Endothelial cell of umbilical vein (primary cell): ENCODE results near the gene CUEDC1. TPM values are rescaled to one million over a fixed set of nuclear protein-coding genes. Genes with fewer than 3 reads are reported as not detected.

Experiments
- BruUV-seq: library from RNA; stranded (reverse); fragments of 400-500 nt; replicated peaks from 2 replicates; lab custom pipeline; 2021; lab: Mats Ljungman, UMichigan
- CTCF ChIA-PET: fragments of 300-600, 350-600 bp; sonication (Branson Sonifier 250); formaldehyde crosslinking; loops from one replicate; lab custom pipeline; 2021; ENCODE audit warnings: antibody characterized with exemption, inconsistent platforms; lab: Charles Lee
- POLR2A ChIA-PET: fragments of 300-600, 350-600 bp; sonication (Branson Sonifier 250); formaldehyde crosslinking; loops from one replicate; lab custom pipeline; 2021; ENCODE audit warnings: antibody characterized with exemption, inconsistent platforms; lab: Charles Lee
- DNase-seq: peaks from one replicate; pipeline ENCODE4 v3.0.0-alpha.2; 2011; ENCODE audit warnings: low read depth, low spot score
- FAIRE-seq: peaks from 2 replicates; lab custom pipeline; 2011; peaks lifted over from hg19 to GRCh38; lab: Jason Lieb, UNC
- H2AFZ ChIP-seq: 2 replicates; pipeline ENCODE4 v1.6.0; 2012; ENCODE audit warnings: low read depth, low read length, control low read depth, inconsistent platforms
- H3K27ac ChIP-seq: 2 replicates; pipeline ENCODE4 v1.5.1; 2011; ENCODE audit warnings: low read depth, mild to moderate bottlenecking, control low read depth, low read length, moderate library complexity; ENCODE audit not compliant: insufficient read depth
- H3K27me3 ChIP-seq, 2 experiments: 2 replicates each; pipeline versions ENCODE4 v1.6.0 to v1.6.1; 2011; ENCODE audit warnings: low read length in 2 of 2, mixed read lengths in 1 of 2; ENCODE audit not compliant: control insufficient read depth in 2 of 2, insufficient read depth in 2 of 2
- H3K36me3 ChIP-seq, 2 experiments: 2 replicates in 1 of 2; 3 replicates in 1 of 2; pipeline ENCODE4 v1.5.1; 2011; ENCODE audit warnings: low read length in 2 of 2, mild to moderate bottlenecking in 1 of 2, moderate library complexity in 1 of 2; ENCODE audit not compliant: control insufficient read depth in 2 of 2, insufficient read depth in 2 of 2; ENCODE audit errors: extremely low read depth in 1 of 2
- H3K4me1 ChIP-seq: 3 replicates; pipeline ENCODE4 v1.5.1; 2011; ENCODE audit warnings: mild to moderate bottlenecking, low read length; ENCODE audit not compliant: control insufficient read depth, insufficient read depth; ENCODE audit errors: extremely low read depth
- H3K4me2 ChIP-seq: 2 replicates; pipeline ENCODE4 v1.6.1; 2011; ENCODE audit warnings: low read length, control low read depth, mixed read lengths; ENCODE audit not compliant: insufficient read depth
- H3K4me3 ChIP-seq, 3 experiments: fragments of 200-600 bp in 1 of 3; sonication (generic), shearing (Covaris generic) in 1 of 3; replicated peaks in 1 of 3; 2 replicates each; pipeline ENCODE4 v1.5.1; 2011 to 2016; ENCODE audit warnings: control low read depth in 3 of 3, low read length in 3 of 3, mild to moderate bottlenecking in 2 of 3, inconsistent platforms in 1 of 3, low read depth in 1 of 3, moderate library complexity in 1 of 3; ENCODE audit not compliant: insufficient read depth in 1 of 3
- H3K79me2 ChIP-seq: 2 replicates; pipeline ENCODE4 v1.6.0; 2012; ENCODE audit warnings: low read length, inconsistent platforms; ENCODE audit not compliant: control insufficient read depth, insufficient read depth
- H3K9ac ChIP-seq: replicated peaks from 2 replicates; pipeline ENCODE3; 2011; ENCODE audit warnings: low read length, control low read depth; ENCODE audit not compliant: insufficient read depth; ENCODE audit errors: extremely low read depth
- H3K9me1 ChIP-seq: replicated peaks from 3 replicates; pipeline ENCODE4 v1.6.0; 2011; ENCODE audit warnings: mild to moderate bottlenecking, low read length; ENCODE audit not compliant: control insufficient read depth, insufficient read depth; ENCODE audit errors: extremely low read depth
- H3K9me3 ChIP-seq: replicated peaks from 2 replicates; pipeline ENCODE4 v1.5.1; 2012; ENCODE audit warnings: low read length, inconsistent platforms; ENCODE audit not compliant: control insufficient read depth, insufficient read depth
- H4K20me1 ChIP-seq: replicated peaks from 2 replicates; pipeline ENCODE3; 2011; ENCODE audit warnings: mild to moderate bottlenecking, low read length; ENCODE audit not compliant: control insufficient read depth, insufficient read depth; ENCODE audit errors: extremely low read depth
- CTCF ChIP-seq, 2 donors: IDR thresholded peaks; 1 replicate in 1 of 2; 2 replicates in 1 of 2; pipeline ENCODE4 v1.5.1; 2011; ENCODE audit warnings: low read length in 2 of 2, mild to moderate bottlenecking in 2 of 2, moderate library complexity in 2 of 2, control low read depth in 1 of 2, inconsistent platforms in 1 of 2, low read depth in 1 of 2; ENCODE audit not compliant: insufficient read depth in 1 of 2; ENCODE audit errors: extremely low read depth in 1 of 2
- EZH2 ChIP-seq: IDR thresholded peaks from 2 replicates; pipeline ENCODE4 v1.6.1; 2012; ENCODE audit warnings: borderline replicate concordance, low read depth, mild to moderate bottlenecking, moderate library complexity, low read length, inconsistent platforms; ENCODE audit not compliant: severe bottlenecking
- FOS ChIP-seq: IDR thresholded peaks from 2 replicates; pipeline ENCODE4 v1.6.1; 2011; ENCODE audit warnings: mild to moderate bottlenecking, low read length, moderate library complexity, borderline replicate concordance; ENCODE audit not compliant: insufficient read depth
- GATA2 ChIP-seq: IDR thresholded peaks from 2 replicates; pipeline ENCODE4 v1.7.0; 2011; ENCODE audit warnings: low read depth, mild to moderate bottlenecking, moderate library complexity, mixed read lengths, low read length; ENCODE audit not compliant: insufficient read length, insufficient read depth
- JUN ChIP-seq: IDR thresholded peaks from 2 replicates; pipeline ENCODE4 v1.6.1; 2011; ENCODE audit warnings: borderline replicate concordance, low read depth; ENCODE audit not compliant: insufficient read length, insufficient read depth
- MAX ChIP-seq: IDR thresholded peaks from 2 replicates; pipeline ENCODE4 v1.6.1; 2011; ENCODE audit not compliant: insufficient read depth, insufficient read length
- MYC ChIP-seq: IDR thresholded peaks from one replicate; pipeline ENCODE4 v1.6.1; 2011; ENCODE audit warnings: mild to moderate bottlenecking, low read depth, low read length
- POLR2A ChIP-seq: IDR thresholded peaks from 2 replicates; pipeline ENCODE4 v1.6.1; 2012; ENCODE audit warnings: low read depth, mild to moderate bottlenecking, control low read depth, low read length
- POLR2AphosphoS5 ChIP-seq: IDR thresholded peaks from 2 replicates; pipeline ENCODE4 v1.6.1; 2012; ENCODE audit warnings: low read depth, mild to moderate bottlenecking, control low read depth, low read length, moderate library complexity; ENCODE audit not compliant: insufficient read depth
- dilution Hi-C: fragments of 300-500 bp; cut with MboI; formaldehyde crosslinking; loops from one replicate; pipeline ENCODE4 v1.15.0; 2019; ENCODE audit warnings: low sequenced_read_pairs; ENCODE audit not compliant: extremely low pct_ligation_motif_present
- intact Hi-C: fragments of 100-400 bp; cut with micrococcal nuclease; formaldehyde crosslinking; loops from one replicate; pipeline ENCODE4 v1.10.0; 2022
- polyA plus RNA-seq, 4 experiments: library from polyadenylated mRNA; depleted of rRNA in 3 of 4; stranded (reverse) in 3 of 4; unstranded in 1 of 4; fragments of >200 nt; gene quantifications; 2 replicates each; pipeline versions ENCODE4 v1.2.1 to v1.2.3, GENCODE V29; 2011 to 2012; ENCODE audit warnings: missing spikeins in 1 of 4
- total RNA-seq: library from RNA; stranded (reverse); gene quantifications from 2 replicates; pipeline ENCODE4 v1.2.3, GENCODE V29; 2021

Gene CUEDC1
- total and polyA plus RNA-seq, 2 donors (not counting 3 experiments of a cell fraction or from before 2014, with no cell fraction given), result 15.8 to 27.7 TPM

- Histone ChIP-seq H3K4me1 (peaks cover 4% of the 10 kb centered on the region), H3K27ac (no peak overlapping the region), H3K4me3 (no peak overlapping the region), H3K27me3 (no peaks in the 10 kb centered on the region), H3K9me3 (no peaks in the 10 kb centered on the region), H3K79me2 (no peaks in the 10 kb centered on the region), H3K9me1 (no peaks in the 10 kb centered on the region), H3K36me3 (no peaks in the 10 kb centered on the region), H3K9ac (no peak overlapping the region), H3K4me2 (no peak overlapping the region), H4K20me1 (no peaks in the 10 kb centered on the region), H2AFZ (no peak overlapping the region)
- dilution Hi-C loops (no loop called here), intact Hi-C loops (no loop called here)
- FAIRE-seq (no peak), DNase-seq (no peak)
- ChIA-PET POLR2A (no interaction called here), CTCF (interaction anchor here (1.0 to 4.2 kb wide), 3 partner anchors 10 to 73 kb away, joined by 3 to 16 read pairs (median 3); partner anchors contain the start of gene CUEDC1)
- TF ChIP-seq POLR2AphosphoS5, result no peak
- TF ChIP-seq GATA2, result no peak
- TF ChIP-seq FOS, result no peak
- no peak for TF ChIP-seq POLR2A
- TF ChIP-seq EZH2, result no peak
- TF ChIP-seq MAX, result no peak
- no peak for TF ChIP-seq CTCF (IDR thresholded peaks at IDR 0.05; ENCODE audit: extremely low read depth in 1 of 2, insufficient read depth in 1 of 2, low read depth in 1 of 2, low read length in 2 of 2)
- no peak for TF ChIP-seq JUN
- TF ChIP-seq MYC, result no peak
- BruUV-seq, result no TSS peak
Measured at GRCh38 chr17:57965521-57966160, 10.4 kb upstream of the CUEDC1 start.
